Smooth muscle cell of the brain vasculature (primary cell): Measurements from ENCODE around the gene SRRM4.
A peak's percentile ranks its signal among the peaks of the same experiment; 100 is the strongest.

Source experiments
- DNase-seq: peaks from one replicate; pipeline ENCODE4 v3.0.0-alpha.2; 2012; ENCODE audit warnings: low read depth, low spot score

The SRRM4 gene

GRCh38 chr12:119159844-119160243, 178.5 kb downstream of the SRRM4 start:
- no peak for DNase-seq

DNA sequence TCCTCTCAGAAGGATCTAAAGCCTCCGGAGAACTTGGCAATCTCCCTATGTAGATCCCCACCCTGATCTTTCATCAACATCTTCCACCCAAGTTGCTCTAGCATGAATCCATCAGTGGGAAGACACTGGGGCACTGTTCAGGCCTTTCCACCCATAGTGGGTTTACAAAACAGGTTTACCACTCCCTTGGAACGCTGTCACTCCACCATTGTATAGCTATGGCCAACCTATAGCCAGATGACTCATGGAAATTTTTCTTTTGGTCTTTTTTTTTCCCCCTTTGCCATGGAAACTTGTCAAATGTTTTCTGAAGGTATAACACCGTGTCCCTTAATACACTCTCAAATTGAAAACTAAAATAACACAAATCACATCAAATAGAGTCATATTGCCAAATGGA, 186.6 kb downstream of the SRRM4 start:
- no peak for DNase-seq

DNA sequence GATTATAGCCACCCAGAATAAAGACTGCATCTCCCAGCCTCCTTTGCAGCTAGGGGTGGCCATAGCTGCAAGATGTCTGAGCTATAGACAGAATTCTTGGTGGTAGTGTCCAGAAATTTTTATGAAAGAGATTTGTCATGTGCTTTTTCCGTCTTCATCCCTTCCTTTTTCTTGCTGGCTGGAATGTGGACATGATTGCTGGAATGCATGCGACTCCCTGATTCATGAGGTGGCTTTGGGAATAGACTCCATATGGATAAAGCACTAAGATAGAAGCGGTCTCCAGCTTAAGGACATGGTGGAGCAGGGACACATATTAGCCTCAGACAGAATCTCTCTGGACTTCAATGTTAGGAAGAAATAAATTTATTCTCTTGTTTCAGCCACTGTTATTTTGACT, 187.4 kb downstream of the SRRM4 start:
- no peak for DNase-seq

- DNase-seq = no peak
Observed at GRCh38 chr12:119169150-119169549, 187.8 kb downstream of the SRRM4 start.

- DNase-seq = no peak
Observed at GRCh38 chr12:119171291-119171690, 189.9 kb downstream of the SRRM4 start.

- DNase-seq = no peak
Observed at GRCh38 chr12:119171691-119172425, 190.5 kb downstream of the SRRM4 start.

- DNase-seq = no peak
Observed at GRCh38 chr12:119175081-119175480, 193.7 kb downstream of the SRRM4 start.

- DNase-seq = peak; percentile 41
Observed at GRCh38 chr12:119176267-119177055, 195.1 kb downstream of the SRRM4 start.

DNA sequence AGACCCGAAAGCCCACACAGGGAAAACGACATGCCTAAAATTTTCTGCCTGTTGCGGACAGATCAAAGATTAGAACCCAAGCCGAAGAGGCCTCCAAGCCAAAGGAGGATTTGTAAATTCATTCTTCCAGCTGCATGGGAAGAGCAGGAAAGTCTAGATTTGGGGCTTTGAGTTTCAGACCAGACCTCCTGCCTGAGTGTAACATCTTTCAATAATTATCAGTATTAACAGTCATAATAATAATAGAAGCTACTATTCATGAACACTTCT, 195.7 kb downstream of the SRRM4 start:
- DNase-seq = no peak

GRCh38 chr12:119177724-119178380, 196.5 kb downstream of the SRRM4 start:
- no peak for DNase-seq

DNA sequence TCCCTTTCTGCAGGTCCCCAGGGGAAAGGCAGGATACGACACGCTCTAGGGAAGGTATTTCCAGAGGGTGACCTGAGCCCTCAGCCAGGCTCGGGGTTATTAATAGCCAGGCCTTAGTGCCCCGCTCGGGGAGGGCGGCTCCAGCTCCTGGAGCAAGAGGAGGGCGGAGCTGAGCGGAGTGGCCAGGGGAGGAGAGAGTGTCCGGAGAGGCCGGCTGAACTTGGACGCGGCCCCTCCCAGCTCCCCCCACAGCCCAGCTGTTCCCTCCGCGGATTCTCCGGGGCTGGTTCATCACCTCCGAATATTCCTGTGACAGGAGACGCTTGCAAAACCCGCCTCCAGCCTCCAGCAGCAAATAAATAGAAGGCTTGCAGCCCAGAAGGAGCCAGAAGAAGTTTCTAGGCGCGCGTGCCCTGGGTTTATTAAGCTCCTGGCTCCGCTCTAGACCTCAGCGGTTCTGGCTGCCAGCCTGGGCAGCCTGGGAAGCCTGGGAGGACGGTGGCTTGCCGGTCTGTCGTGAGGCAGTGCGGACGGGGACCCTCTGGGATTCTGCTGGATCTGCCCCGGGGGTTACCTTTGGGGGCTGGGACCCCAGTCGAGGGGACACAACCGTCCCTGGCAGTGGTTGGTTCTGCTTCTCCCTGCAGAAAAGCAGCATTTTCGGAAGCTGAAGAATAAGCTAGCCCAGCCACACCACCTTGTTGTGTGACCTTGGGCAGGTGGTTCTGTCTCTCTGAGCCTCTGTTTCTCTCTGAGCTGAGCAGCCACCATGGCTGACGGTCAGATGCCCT, 197.4 kb downstream of the SRRM4 start, which contains the start of gene HSPB8:
TSS of gene HSPB8 (plus strand) at position 388 of the 791 bp plus-strand sequence. CDS start at position 770, 382 bp downstream.
- DNase-seq = peak; percentile 41

DNA sequence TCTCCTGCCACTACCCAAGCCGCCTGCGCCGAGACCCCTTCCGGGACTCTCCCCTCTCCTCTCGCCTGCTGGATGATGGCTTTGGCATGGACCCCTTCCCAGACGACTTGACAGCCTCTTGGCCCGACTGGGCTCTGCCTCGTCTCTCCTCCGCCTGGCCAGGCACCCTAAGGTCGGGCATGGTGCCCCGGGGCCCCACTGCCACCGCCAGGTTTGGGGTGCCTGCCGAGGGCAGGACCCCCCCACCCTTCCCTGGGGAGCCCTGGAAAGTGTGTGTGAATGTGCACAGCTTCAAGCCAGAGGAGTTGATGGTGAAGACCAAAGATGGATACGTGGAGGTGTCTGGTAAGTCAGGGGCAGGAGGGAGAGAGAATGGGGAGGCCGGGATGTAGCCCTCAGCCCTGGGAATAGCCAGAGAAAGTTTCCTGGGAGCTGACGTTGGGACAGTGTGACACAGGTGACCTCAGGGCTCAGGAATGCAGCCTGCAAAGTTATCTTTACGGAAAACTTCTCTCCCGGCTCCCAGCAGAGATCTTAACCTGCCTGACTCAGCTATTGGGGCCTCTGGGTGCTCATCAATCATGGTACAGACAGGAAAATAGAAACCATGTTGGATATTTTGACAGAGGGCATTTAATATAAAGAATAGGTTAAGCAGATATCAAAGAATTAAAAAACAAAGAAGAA, 198.1 kb downstream of the SRRM4 start:
- DNase-seq = no peak

GRCh38 chr12:119180380-119181040, 199.2 kb downstream of the SRRM4 start:
- DNase-seq = no peak

DNA sequence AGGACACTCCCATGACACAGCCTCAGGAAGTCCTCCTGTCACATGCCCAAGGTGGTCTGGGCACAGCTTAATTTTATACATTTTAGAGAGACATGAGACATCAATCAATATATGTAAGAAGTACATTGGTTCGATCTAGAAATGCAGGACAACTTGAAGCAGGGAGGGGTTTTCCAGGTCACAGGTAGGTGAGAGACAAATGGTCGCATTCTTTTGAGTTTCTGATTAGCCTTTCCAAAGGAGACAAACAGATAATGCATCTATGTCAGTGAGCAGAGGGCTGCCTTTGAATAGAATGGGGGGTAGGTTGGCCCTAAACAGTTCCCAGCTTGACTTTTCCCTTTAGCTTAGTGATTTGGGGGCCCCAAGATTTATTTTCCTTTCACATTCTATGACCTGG, 199.9 kb downstream of the SRRM4 start:
- DNase-seq = no peak

DNA sequence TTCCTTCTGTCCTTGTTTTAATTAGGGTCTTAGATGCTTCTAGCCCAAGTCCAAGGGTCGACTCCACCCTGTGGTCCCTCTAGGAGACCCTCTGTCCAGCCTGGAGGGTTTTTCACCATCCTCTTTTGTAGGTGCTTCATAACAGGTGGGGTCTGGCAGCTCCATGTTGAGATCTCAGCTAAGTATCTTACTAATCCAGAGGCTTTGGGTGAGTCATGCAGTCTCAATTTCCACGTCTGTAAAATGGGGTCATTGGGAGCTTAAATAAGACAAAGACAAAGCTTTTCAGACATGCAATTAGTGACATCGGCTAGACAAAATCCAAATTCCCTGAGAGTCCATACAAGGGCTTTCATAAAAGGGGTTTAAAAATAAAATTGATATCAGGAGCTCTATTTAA, 200.6 kb downstream of the SRRM4 start:
- no peak for DNase-seq

DNA sequence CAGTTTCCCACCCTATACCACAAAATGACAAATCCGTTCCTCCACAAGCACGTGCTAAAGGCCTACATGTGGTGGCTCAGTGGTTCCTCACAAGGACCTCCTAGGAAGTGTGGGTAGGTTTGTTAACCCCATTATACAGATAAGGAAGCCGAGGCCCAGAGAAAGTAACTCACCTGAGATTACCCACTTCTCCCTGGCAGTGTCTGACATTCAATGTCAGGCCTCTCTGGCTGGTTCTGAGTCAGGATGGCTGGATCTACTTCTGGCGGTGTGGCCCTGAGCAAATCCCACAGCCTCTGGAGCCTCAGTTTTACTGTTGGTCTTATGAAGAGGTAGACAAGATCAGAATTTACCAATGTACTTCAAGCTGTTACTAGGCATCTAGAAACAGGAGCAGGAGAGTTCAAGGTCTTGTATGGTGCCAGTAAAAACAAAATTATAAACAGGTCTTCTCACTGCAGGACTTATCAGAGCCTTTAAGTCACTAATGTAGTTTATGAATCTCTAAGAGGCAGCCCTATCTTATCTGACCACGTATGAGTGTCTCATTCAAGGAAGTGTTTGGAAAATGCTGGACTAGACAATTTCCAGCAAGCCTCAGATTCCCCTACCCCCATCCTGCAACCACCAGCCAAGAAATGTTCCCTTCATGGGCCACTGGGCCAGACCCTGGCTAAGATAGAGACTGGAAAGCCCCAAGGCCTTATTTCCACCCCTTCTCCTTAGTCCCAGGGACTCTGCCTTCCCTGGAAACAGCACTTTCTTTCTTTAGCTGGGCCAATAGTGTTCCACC, 201.6 kb downstream of the SRRM4 start:
- no peak for DNase-seq

GRCh38 chr12:119183942-119184695, 202.8 kb downstream of the SRRM4 start:
- no peak for DNase-seq

GRCh38 chr12:119195256-119195655, 213.9 kb downstream of the SRRM4 start:
- DNase-seq = no peak

- DNase-seq = no peak
Observed at GRCh38 chr12:119198440-119198839, 217.1 kb downstream of the SRRM4 start.
